GM12878 (cell line): ENCODE data around the gene ITSN2. TPM values are rescaled to one million over a fixed set of nuclear protein-coding genes. Genes with fewer than 3 reads are reported as not detected.

ENCODE experiments used
- ATAC-seq: fragments of 200-7000 bp; cut with Tn5 transposase; 3 replicates; pipeline ENCODE4 v1.9.1; 2020; ENCODE audit warnings: mild to moderate bottlenecking, moderate library complexity
- BruUV-seq: library from RNA; stranded (reverse); fragments of 400-500 nt; replicated peaks from 2 replicates; lab custom pipeline; 2021; lab: Mats Ljungman, UMichigan
- CTCF ChIA-PET: fragments of 300-600 bp; sonication (Branson Sonifier 250); formaldehyde crosslinking; extraction: SDS; loops from one replicate; lab custom pipeline; 2021; ENCODE audit warnings: inconsistent platforms; lab: Yijun Ruan, JAX
- POLR2A ChIA-PET: fragments of 350-600 bp; formaldehyde crosslinking; extraction: SDS; loops from one replicate; lab custom pipeline; 2021; ENCODE audit warnings: inconsistent platforms; lab: Charles Lee
- RAD21 ChIA-PET: fragments of 300-600 bp; sonication (Branson Sonifier 250); formaldehyde crosslinking; loops from one replicate; lab custom pipeline; 2023; ENCODE audit warnings: antibody characterized with exemption; ENCODE audit not compliant: unreplicated experiment; lab: Charles Lee
- SMC1A ChIA-PET: fragments of 300-600 bp; sonication (Branson Sonifier 250); formaldehyde crosslinking; loops from one replicate; lab custom pipeline; 2023; ENCODE audit not compliant: unreplicated experiment, uncharacterized antibody; lab: Charles Lee
- DNase-seq: peaks from one replicate; pipeline ENCODE4 v3.0.0-alpha.2; 2011; ENCODE audit warnings: low read depth, low spot score
- FAIRE-seq: peaks from 3 replicates; lab custom pipeline; 2011; peaks lifted over from hg19 to GRCh38; lab: Jason Lieb, UNC
- H2AFZ ChIP-seq: 2 replicates; pipeline ENCODE4 v1.6.0; 2011; ENCODE audit warnings: low read depth, low read length, control low read depth; ENCODE audit not compliant: control insufficient read depth
- H3K27ac ChIP-seq: 2 replicates; pipeline ENCODE4 v1.5.1; 2011; ENCODE audit warnings: control low read depth; ENCODE audit not compliant: control insufficient read depth, insufficient read depth
- H3K27me3 ChIP-seq, 2 experiments: replicated peaks in 1 of 2; 2 replicates each; pipeline versions ENCODE4 v1.6.0 to v1.6.1; 2011; ENCODE audit warnings: low read length in 1 of 2; ENCODE audit not compliant: control insufficient read depth in 2 of 2, insufficient read depth in 2 of 2
- H3K36me3 ChIP-seq, 2 experiments: 2 replicates each; pipeline ENCODE4 v1.5.1; 2011; ENCODE audit warnings: low read length in 1 of 2; ENCODE audit not compliant: control insufficient read depth in 2 of 2, insufficient read depth in 2 of 2
- H3K4me1 ChIP-seq: 2 replicates; pipeline ENCODE4 v1.6.1; 2011; ENCODE audit warnings: mild to moderate bottlenecking, low read length, moderate library complexity, mixed read lengths; ENCODE audit not compliant: control insufficient read depth, insufficient read depth
- H3K4me2 ChIP-seq: 2 replicates; pipeline ENCODE4 v1.6.0; 2011; ENCODE audit warnings: control low read depth; ENCODE audit not compliant: control insufficient read depth, insufficient read depth
- H3K4me3 ChIP-seq: fragments of 200-600 bp; sonication (generic); 2 replicates; pipeline ENCODE4 v1.5.1; 2016
- H3K79me2 ChIP-seq: 2 replicates; pipeline ENCODE4 v1.6.0; 2011; ENCODE audit warnings: low read length; ENCODE audit not compliant: control insufficient read depth, insufficient read depth
- H3K9ac ChIP-seq: 2 replicates; pipeline ENCODE4 v1.8.0; 2011; ENCODE audit warnings: low read length, control low read depth, mixed read lengths; ENCODE audit not compliant: control insufficient read depth, insufficient read depth
- H3K9me3 ChIP-seq: replicated peaks from 3 replicates; pipeline ENCODE4 v1.5.1; 2011; ENCODE audit warnings: mild to moderate bottlenecking, low read length; ENCODE audit not compliant: control insufficient read depth, insufficient read depth
- H4K20me1 ChIP-seq: 2 replicates; pipeline ENCODE4 v1.6.0; 2011; ENCODE audit not compliant: control insufficient read depth, insufficient read depth
- CBX3 ChIP-seq: fragments of 200-600 bp; sonication (generic); IDR thresholded peaks from 2 replicates; pipeline ENCODE4 v1.6.1; 2016; ENCODE audit warnings: low read depth, borderline replicate concordance
- CREB1 ChIP-seq: IDR thresholded peaks from 2 replicates; pipeline ENCODE4 v1.6.1; 2012; ENCODE audit warnings: low read depth, mild to moderate bottlenecking, inconsistent platforms
- EED ChIP-seq: sonication (generic); IDR thresholded peaks from 2 replicates; pipeline ENCODE4 v1.6.1; 2016; ENCODE audit warnings: antibody characterized with exemption, low read depth
- FOXK2 ChIP-seq: fragments of 450-650 bp; IDR thresholded peaks from 2 replicates; pipeline ENCODE4 v1.6.1; 2017; ENCODE audit warnings: mild to moderate bottlenecking, moderate library complexity
- HDAC2 ChIP-seq: fragments of 200-600 bp; sonication (generic); IDR thresholded peaks from 2 replicates; pipeline ENCODE4 v1.6.1; 2017
- LARP7 ChIP-seq: fragments of 450-650 bp; IDR thresholded peaks from 2 replicates; pipeline ENCODE4 v1.6.1; 2017; ENCODE audit warnings: mild to moderate bottlenecking
- POU2F2 ChIP-seq: IDR thresholded peaks from 3 replicates; pipeline ENCODE4 v1.6.1; 2011; ENCODE audit warnings: low read depth, mild to moderate bottlenecking, low read length, borderline replicate concordance
- SIN3A ChIP-seq: IDR thresholded peaks from 2 replicates; pipeline ENCODE4 v1.6.1; 2012; ENCODE audit warnings: low read depth, low read length, improper control_type of control experiment
- SMAD5 ChIP-seq: IDR thresholded peaks from 2 replicates; pipeline ENCODE4 v1.6.1; 2016; ENCODE audit warnings: antibody characterized with exemption, low read depth
- SMC3 ChIP-seq: IDR thresholded peaks from 2 replicates; pipeline ENCODE4 v1.6.1; 2011; ENCODE audit warnings: low read length, improper control_type of control experiment, borderline replicate concordance
- TCF3 ChIP-seq: IDR thresholded peaks from 2 replicates; pipeline ENCODE4 v1.6.1; 2012; ENCODE audit warnings: low read depth, mild to moderate bottlenecking, low read length, borderline replicate concordance; ENCODE audit not compliant: insufficient read depth
- WGBS: methylation state at CpG from one replicate; pipeline ENCODE4 v1.1.6; 2016; ENCODE audit warnings: low lambda C conversion rate; ENCODE audit not compliant: insufficient replicate concordance, insufficient coverage; ENCODE audit errors: missing lambda C conversion rate; 5-methylcytosine and 5-hydroxymethylcytosine counted together
- in situ Hi-C: fragments of 300-500 bp; cut with MboI; formaldehyde crosslinking; loops from 9 replicates; pipeline ENCODE4 v1.14.3; 2018; ENCODE audit warnings: mixed read lengths
- intact Hi-C: fragments of 100-400 bp; cut with micrococcal nuclease; formaldehyde crosslinking; loops from one replicate; pipeline ENCODE4 v1.14.2; 2022; ENCODE audit not compliant: unreplicated experiment
- polyA plus RNA-seq, 11 experiments: library from polyadenylated mRNA; depleted of rRNA in 4 of 11; unstranded in 6 of 11; stranded (reverse) in 5 of 11; fragments of >200 nt; fragmentation: Nextera tagmentation in 4 of 11; fragmentation: Illumina TruSeq in 1 of 11; extraction: Ambion mirVana in 4 of 11; extraction: Trizol in 1 of 11; gene quantifications; 1 replicate in 1 of 11; 2 replicates in 10 of 11; pipeline versions ENCODE4 v1.2.1 to v1.2.3, GENCODE V29; 2011 to 2016; ENCODE audit warnings: inconsistent platforms in 2 of 11, missing spikeins in 2 of 11, low read depth in 1 of 11
- total RNA-seq, 4 experiments: library from RNA; depleted of rRNA in 3 of 4; stranded (reverse); fragments of >200 nt in 3 of 4; fragmentation: Illumina TruSeq in 1 of 4; extraction: Trizol in 1 of 4; gene quantifications; 2 replicates each; pipeline versions ENCODE4 v1.2.1 to v1.2.3, GENCODE V29; 2013 to 2021
- TF ChIP-seq, protein P1 (sequence below): IDR thresholded peaks from 2 replicates; pipeline ENCODE4 v1.6.1; 2012; ENCODE audit warnings: low read length, inconsistent platforms
- TF ChIP-seq, protein P2 (sequence below), 3 experiments: IDR thresholded peaks in 2 of 3; conservative IDR thresholded peaks in 1 of 3; 2 replicates each; pipeline ENCODE4 v1.5.1; 2011; ENCODE audit warnings: low read depth in 3 of 3, low read length in 3 of 3, mild to moderate bottlenecking in 3 of 3, control low read depth in 2 of 3, moderate library complexity in 2 of 3, inconsistent platforms in 1 of 3, mixed read lengths in 1 of 3; ENCODE audit not compliant: control insufficient read depth in 2 of 3, insufficient read depth in 1 of 3; ENCODE audit errors: extremely low read depth in 1 of 3
- TF ChIP-seq, protein P3 (sequence below): IDR thresholded peaks from 2 replicates; pipeline ENCODE4 v1.6.1; 2011; ENCODE audit warnings: mild to moderate bottlenecking, low read depth, low read length, moderate library complexity; ENCODE audit not compliant: insufficient replicate concordance
- TF ChIP-seq, protein P4 (sequence below): IDR thresholded peaks from 2 replicates; pipeline ENCODE4 v1.6.1; 2012; ENCODE audit warnings: improper control_type of control experiment, low read depth, low read length; ENCODE audit not compliant: insufficient replicate concordance

The ITSN2 gene
- total and polyA plus RNA-seq, 10 of the 15 experiments (the other 5 are each of a cell fraction or from before 2014, with no cell fraction given), result 20.5 to 80.0 (median 54.7) TPM

DNA sequence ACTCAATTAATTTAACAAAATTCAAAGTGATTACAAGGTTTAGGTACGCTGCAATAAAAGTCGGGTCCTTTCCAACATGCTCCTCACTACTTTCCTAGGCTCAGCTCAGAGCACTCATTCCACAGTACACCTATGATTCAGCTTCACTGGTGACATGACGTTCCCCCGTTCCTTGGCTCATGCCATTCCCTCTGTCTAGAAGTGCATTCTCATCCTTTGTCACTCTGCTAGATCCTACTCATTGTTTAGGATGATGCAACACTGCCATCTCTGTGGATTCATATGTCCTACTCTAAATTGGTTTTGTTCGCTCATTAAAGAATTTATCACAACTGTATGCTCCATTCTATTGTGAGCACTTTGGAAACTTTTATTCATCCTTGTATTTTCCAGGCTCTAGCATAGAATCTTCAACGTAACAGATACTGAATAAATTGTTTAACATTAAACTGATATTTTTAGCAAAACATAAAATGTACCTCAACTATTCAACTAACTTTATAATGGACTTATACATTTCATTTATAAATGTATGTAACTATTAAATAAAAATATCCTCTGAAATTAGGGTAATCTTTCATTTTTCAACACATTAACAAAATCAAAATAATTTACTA is 106.9 kb downstream of the ITSN2 start:
- Histone ChIP-seq H3K36me3 (peaks cover 3 to 13% of the 10 kb centered on the region in 2 experiments), H3K9ac (no peak overlapping the region), H3K27ac (no peak overlapping the region), H3K4me2 (no peak overlapping the region), H2AFZ (no peak overlapping the region), H3K4me1 (no peaks in the 10 kb centered on the region), H4K20me1 (no peaks in the 10 kb centered on the region), H3K4me3 (no peak overlapping the region), H3K9me3 (no peaks in the 10 kb centered on the region), H3K79me2 (no peaks in the 10 kb centered on the region), H3K27me3 (no peaks in the 10 kb centered on the region)
- POLR2A ChIA-PET, result no interaction called here
- ATAC-seq (no peak), DNase-seq (no peak), FAIRE-seq (no peak)
- in situ Hi-C loops, result no loop called here
- SMC1A ChIA-PET, result interaction anchor here (0.6 to 1.0 kb wide), 2 partner anchors 20 to 648 kb away, joined by 3 read pairs; no protein-coding TSS in a partner anchor
- intact Hi-C loops, result no loop called here
- CTCF ChIA-PET, result interaction anchor here (1.0 kb wide), 1 partner anchor 27 kb away, joined by 3 read pairs; no protein-coding TSS in a partner anchor
- WGBS, result 96% methylated on average over 6 of the region's 6 CpGs
- no TSS peak for BruUV-seq
- RAD21 ChIA-PET, result no interaction called here
- no peak for TF ChIP-seq CBX3
- TF ChIP-seq, protein P1, sequence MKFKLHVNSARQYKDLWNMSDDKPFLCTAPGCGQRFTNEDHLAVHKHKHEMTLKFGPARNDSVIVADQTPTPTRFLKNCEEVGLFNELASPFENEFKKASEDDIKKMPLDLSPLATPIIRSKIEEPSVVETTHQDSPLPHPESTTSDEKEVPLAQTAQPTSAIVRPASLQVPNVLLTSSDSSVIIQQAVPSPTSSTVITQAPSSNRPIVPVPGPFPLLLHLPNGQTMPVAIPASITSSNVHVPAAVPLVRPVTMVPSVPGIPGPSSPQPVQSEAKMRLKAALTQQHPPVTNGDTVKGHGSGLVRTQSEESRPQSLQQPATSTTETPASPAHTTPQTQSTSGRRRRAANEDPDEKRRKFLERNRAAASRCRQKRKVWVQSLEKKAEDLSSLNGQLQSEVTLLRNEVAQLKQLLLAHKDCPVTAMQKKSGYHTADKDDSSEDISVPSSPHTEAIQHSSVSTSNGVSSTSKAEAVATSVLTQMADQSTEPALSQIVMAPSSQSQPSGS, result no peak
- no peak for TF ChIP-seq LARP7
- TF ChIP-seq SIN3A, result no peak
- no peak for TF ChIP-seq SMAD5
- TF ChIP-seq, protein P2, sequence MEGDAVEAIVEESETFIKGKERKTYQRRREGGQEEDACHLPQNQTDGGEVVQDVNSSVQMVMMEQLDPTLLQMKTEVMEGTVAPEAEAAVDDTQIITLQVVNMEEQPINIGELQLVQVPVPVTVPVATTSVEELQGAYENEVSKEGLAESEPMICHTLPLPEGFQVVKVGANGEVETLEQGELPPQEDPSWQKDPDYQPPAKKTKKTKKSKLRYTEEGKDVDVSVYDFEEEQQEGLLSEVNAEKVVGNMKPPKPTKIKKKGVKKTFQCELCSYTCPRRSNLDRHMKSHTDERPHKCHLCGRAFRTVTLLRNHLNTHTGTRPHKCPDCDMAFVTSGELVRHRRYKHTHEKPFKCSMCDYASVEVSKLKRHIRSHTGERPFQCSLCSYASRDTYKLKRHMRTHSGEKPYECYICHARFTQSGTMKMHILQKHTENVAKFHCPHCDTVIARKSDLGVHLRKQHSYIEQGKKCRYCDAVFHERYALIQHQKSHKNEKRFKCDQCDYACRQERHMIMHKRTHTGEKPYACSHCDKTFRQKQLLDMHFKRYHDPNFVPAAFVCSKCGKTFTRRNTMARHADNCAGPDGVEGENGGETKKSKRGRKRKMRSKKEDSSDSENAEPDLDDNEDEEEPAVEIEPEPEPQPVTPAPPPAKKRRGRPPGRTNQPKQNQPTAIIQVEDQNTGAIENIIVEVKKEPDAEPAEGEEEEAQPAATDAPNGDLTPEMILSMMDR (IDR thresholded peaks at IDR 0.05 in 2 of 3, conservative IDR thresholded peaks at IDR 0.05 in 1 of 3; ENCODE audit: control insufficient read depth in 2 of 3, extremely low read depth in 1 of 3, insufficient read depth in 1 of 3, low read depth in 3 of 3, low read length in 3 of 3), result no peak
- TF ChIP-seq CREB1, result no peak
- no peak for TF ChIP-seq SMC3
- no peak for TF ChIP-seq HDAC2
- no peak for TF ChIP-seq POU2F2
- TF ChIP-seq EED, result no peak
- TF ChIP-seq TCF3, result no peak
- TF ChIP-seq FOXK2, result no peak
- TF ChIP-seq, protein P3, sequence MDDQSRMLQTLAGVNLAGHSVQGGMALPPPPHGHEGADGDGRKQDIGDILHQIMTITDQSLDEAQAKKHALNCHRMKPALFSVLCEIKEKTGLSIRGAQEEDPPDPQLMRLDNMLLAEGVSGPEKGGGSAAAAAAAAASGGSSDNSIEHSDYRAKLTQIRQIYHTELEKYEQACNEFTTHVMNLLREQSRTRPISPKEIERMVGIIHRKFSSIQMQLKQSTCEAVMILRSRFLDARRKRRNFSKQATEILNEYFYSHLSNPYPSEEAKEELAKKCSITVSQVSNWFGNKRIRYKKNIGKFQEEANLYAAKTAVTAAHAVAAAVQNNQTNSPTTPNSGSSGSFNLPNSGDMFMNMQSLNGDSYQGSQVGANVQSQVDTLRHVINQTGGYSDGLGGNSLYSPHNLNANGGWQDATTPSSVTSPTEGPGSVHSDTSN, result no peak
- TF ChIP-seq, protein P4, sequence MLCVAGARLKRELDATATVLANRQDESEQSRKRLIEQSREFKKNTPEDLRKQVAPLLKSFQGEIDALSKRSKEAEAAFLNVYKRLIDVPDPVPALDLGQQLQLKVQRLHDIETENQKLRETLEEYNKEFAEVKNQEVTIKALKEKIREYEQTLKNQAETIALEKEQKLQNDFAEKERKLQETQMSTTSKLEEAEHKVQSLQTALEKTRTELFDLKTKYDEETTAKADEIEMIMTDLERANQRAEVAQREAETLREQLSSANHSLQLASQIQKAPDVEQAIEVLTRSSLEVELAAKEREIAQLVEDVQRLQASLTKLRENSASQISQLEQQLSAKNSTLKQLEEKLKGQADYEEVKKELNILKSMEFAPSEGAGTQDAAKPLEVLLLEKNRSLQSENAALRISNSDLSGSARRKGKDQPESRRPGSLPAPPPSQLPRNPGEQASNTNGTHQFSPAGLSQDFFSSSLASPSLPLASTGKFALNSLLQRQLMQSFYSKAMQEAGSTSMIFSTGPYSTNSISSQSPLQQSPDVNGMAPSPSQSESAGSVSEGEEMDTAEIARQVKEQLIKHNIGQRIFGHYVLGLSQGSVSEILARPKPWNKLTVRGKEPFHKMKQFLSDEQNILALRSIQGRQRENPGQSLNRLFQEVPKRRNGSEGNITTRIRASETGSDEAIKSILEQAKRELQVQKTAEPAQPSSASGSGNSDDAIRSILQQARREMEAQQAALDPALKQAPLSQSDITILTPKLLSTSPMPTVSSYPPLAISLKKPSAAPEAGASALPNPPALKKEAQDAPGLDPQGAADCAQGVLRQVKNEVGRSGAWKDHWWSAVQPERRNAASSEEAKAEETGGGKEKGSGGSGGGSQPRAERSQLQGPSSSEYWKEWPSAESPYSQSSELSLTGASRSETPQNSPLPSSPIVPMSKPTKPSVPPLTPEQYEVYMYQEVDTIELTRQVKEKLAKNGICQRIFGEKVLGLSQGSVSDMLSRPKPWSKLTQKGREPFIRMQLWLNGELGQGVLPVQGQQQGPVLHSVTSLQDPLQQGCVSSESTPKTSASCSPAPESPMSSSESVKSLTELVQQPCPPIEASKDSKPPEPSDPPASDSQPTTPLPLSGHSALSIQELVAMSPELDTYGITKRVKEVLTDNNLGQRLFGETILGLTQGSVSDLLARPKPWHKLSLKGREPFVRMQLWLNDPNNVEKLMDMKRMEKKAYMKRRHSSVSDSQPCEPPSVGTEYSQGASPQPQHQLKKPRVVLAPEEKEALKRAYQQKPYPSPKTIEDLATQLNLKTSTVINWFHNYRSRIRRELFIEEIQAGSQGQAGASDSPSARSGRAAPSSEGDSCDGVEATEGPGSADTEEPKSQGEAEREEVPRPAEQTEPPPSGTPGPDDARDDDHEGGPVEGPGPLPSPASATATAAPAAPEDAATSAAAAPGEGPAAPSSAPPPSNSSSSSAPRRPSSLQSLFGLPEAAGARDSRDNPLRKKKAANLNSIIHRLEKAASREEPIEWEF, result no peak
